MM.1S (cell line): ENCODE results near the gene DGKG.

Experiments
- DNase-seq: peaks from one replicate; pipeline ENCODE4 v3.0.0-alpha.2; 2015
- H2AFZ ChIP-seq: fragments of 300-600 bp; sonication (generic); 2 replicates; pipeline ENCODE4 v1.6.0; 2016; ENCODE audit warnings: antibody characterized with exemption, low read length
- H3F3A ChIP-seq: fragments of 300-600 bp; sonication (generic); 2 replicates; pipeline ENCODE4 v1.6.1; 2016; ENCODE audit warnings: mild to moderate bottlenecking, antibody characterized with exemption, low read length, moderate library complexity, mixed read lengths; ENCODE audit not compliant: insufficient read depth
- H3K27ac ChIP-seq: fragments of 300-600 bp; sonication (generic); 2 replicates; pipeline ENCODE4 v1.5.1; 2016; ENCODE audit warnings: mild to moderate bottlenecking, low read length
- H3K27me3 ChIP-seq: fragments of 300-600 bp; sonication (generic); replicated peaks from 2 replicates; pipeline ENCODE4 v1.6.0; 2016; ENCODE audit warnings: low read length; ENCODE audit not compliant: insufficient read depth
- H3K36me3 ChIP-seq: fragments of 300-600 bp; sonication (generic); replicated peaks from 2 replicates; pipeline ENCODE4 v1.6.1; 2016; ENCODE audit warnings: mild to moderate bottlenecking, low read length, mixed read lengths; ENCODE audit not compliant: insufficient read depth
- H3K4me1 ChIP-seq: fragments of 300-600 bp; sonication (generic); 2 replicates; pipeline ENCODE4 v1.6.1; 2016; ENCODE audit warnings: low read length, mixed read lengths
- H3K4me2 ChIP-seq: fragments of 300-600 bp; sonication (generic); 2 replicates; pipeline ENCODE4 v1.6.0; 2016; ENCODE audit warnings: low read depth, low read length
- H3K4me3 ChIP-seq: fragments of 300-600 bp; sonication (generic); 2 replicates; pipeline ENCODE4 v1.5.1; 2016; ENCODE audit warnings: low read length, mixed read lengths
- H3K79me2 ChIP-seq: fragments of 300-600 bp; sonication (generic); 2 replicates; pipeline ENCODE4 v1.6.1; 2016; ENCODE audit warnings: mixed run types, low read length, mixed read lengths
- H3K9ac ChIP-seq: fragments of 300-600 bp; sonication (generic); 2 replicates; pipeline ENCODE4 v1.6.1; 2016; ENCODE audit warnings: low read length, mixed read lengths
- H3K9me2 ChIP-seq: fragments of 300-600 bp; sonication (generic); replicated peaks from 2 replicates; pipeline ENCODE4 v1.6.1; 2016; ENCODE audit warnings: mild to moderate bottlenecking, low read length, mixed read lengths; ENCODE audit not compliant: insufficient read depth
- H3K9me3 ChIP-seq: fragments of 300-600 bp; sonication (generic); replicated peaks from 2 replicates; pipeline ENCODE4 v1.6.1; 2016; ENCODE audit warnings: mild to moderate bottlenecking, low read length, mixed read lengths; ENCODE audit not compliant: insufficient read depth
- H4K20me1 ChIP-seq: fragments of 300-600 bp; sonication (generic); 2 replicates; pipeline ENCODE4 v1.6.1; 2016; ENCODE audit warnings: mild to moderate bottlenecking, low read length, moderate library complexity, mixed read lengths; ENCODE audit not compliant: insufficient read depth
- CTCF ChIP-seq: fragments of 300-600 bp; sonication (generic); IDR thresholded peaks from 2 replicates; pipeline ENCODE4 v1.5.1; 2016; ENCODE audit warnings: antibody characterized with exemption, low read length, mixed read lengths
- EZH2 ChIP-seq: fragments of 300-600 bp; sonication (generic); optimal IDR thresholded peaks from 2 replicates; pipeline ENCODE3; 2017; ENCODE audit warnings: low read depth, mild to moderate bottlenecking, antibody characterized with exemption, low read length, mixed read lengths
- EZH2phosphoT487 ChIP-seq: fragments of 300-600 bp; sonication (generic); IDR thresholded peaks from 2 replicates; pipeline ENCODE4 v1.6.1; 2018; ENCODE audit warnings: antibody characterized with exemption, low read length

The DGKG gene

DNA sequence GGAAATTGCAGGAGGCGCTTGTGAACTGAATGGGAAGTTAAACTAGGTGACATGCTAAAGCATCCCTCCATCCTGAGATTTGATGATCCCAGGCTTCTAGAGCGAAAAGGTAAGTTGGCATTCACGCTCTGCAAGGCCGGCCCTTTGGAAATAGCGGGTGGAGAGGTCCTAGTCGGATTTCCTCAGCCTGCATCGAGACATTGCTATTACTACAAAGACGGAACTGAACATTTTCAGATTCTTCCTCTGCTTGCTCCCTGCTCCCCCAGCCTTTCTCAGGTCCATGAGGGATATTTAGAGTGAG lies 77.7 kb downstream of the DGKG start:
- no peaks in the 10 kb centered on the region for H3K9me3 ChIP-seq
- H3K27ac ChIP-seq, result no peak overlapping the region
- H3F3A ChIP-seq, result no peaks in the 10 kb centered on the region
- H3K9me2 ChIP-seq, result no peaks in the 10 kb centered on the region
- H3K4me2 ChIP-seq, result no peak overlapping the region
- H3K79me2 ChIP-seq, result no peaks in the 10 kb centered on the region
- no peaks in the 10 kb centered on the region for H3K36me3 ChIP-seq
- no peak overlapping the region for H2AFZ ChIP-seq
- TF ChIP-seq CTCF (no peak), EZH2phosphoT487 (no peak), EZH2 (no peak)
- no peaks in the 10 kb centered on the region for H3K27me3 ChIP-seq
- H3K9ac ChIP-seq, result no peak overlapping the region
- H3K4me3 ChIP-seq, result no peak overlapping the region
- DNase-seq, result no peak
- no peaks in the 10 kb centered on the region for H3K4me1 ChIP-seq
- no peaks in the 10 kb centered on the region for H4K20me1 ChIP-seq

- H4K20me1 ChIP-seq, result no peaks in the 10 kb centered on the region
- no peak for TF ChIP-seq EZH2
- no peak for TF ChIP-seq CTCF
- TF ChIP-seq EZH2phosphoT487, result no peak
- no peaks in the 10 kb centered on the region for H3K79me2 ChIP-seq
- no peak for DNase-seq
- H3K4me1 ChIP-seq, result no peaks in the 10 kb centered on the region
- H3K9me2 ChIP-seq, result no peaks in the 10 kb centered on the region
- no peak overlapping the region for H2AFZ ChIP-seq
- no peaks in the 10 kb centered on the region for H3F3A ChIP-seq
- H3K4me3 ChIP-seq, result no peak overlapping the region
- no peaks in the 10 kb centered on the region for H3K27me3 ChIP-seq
- H3K4me2 ChIP-seq, result no peak overlapping the region
- H3K9ac ChIP-seq, result no peak overlapping the region
- no peaks in the 10 kb centered on the region for H3K36me3 ChIP-seq
- no peaks in the 10 kb centered on the region for H3K9me3 ChIP-seq
- H3K27ac ChIP-seq, result no peak overlapping the region
Observed at GRCh38 chr3:186283651-186284348, 78.2 kb downstream of the DGKG start.

DNA sequence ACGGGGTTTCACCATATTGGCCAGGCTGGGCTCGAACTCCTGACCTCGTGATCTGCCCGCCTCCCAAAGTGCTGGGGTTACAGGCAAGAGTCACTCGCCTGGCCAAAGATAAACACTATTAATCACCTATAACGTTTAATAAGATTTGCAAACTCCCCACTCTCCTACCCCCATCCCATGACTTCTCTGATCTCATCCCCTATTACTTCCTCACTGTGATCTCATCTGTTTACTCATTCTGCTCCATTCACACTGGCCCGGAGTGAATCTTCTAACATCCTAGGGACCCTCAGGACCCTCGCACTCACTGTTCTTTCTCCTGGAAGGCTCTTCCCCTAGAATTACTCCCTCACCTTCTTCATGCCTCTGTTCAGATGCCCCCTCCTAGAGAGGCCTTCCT lies 78.9 kb downstream of the DGKG start:
- Histone ChIP-seq H3K9me2 (no peaks in the 10 kb centered on the region), H3K9me3 (no peaks in the 10 kb centered on the region), H3K4me1 (no peaks in the 10 kb centered on the region), H3K4me2 (no peak overlapping the region), H3K9ac (no peak overlapping the region), H3K27me3 (no peaks in the 10 kb centered on the region), H3K4me3 (no peak overlapping the region), H2AFZ (no peak overlapping the region), H3F3A (no peaks in the 10 kb centered on the region), H3K79me2 (no peaks in the 10 kb centered on the region), H3K36me3 (no peaks in the 10 kb centered on the region), H3K27ac (no peak overlapping the region), H4K20me1 (no peaks in the 10 kb centered on the region)
- no peak for DNase-seq
- TF ChIP-seq EZH2 (no peak), CTCF (no peak), EZH2phosphoT487 (no peak)
